ENCODE data around the gene IVNS1ABP. TPM values are rescaled to one million over a fixed set of nuclear protein-coding genes. Genes with fewer than 3 reads are reported as not detected.

The IVNS1ABP gene
- total RNA-seq, 1 donor from 2014 or later = 167 TPM

DNA sequence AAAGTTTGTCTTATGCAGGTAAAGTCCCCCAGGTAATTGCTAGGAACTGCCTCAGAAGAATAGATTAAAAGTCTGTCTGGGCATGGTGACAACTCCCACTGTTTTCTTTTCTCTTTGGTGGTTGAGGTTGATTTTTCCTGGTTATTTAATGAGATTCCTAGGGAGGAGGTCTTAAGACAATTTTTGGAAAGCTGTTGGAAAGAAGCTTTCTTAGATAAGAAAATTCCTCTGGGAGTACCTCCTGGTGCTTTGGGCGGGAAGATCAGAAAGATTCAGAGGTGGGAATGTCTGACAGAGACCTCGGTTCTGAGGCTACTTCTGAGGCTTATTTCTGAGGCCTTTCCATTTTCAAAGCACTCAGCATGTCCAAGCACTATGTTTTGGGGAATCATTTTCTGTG lies 25.0 kb upstream of the IVNS1ABP start:
- TF ChIP-seq, protein P1, sequence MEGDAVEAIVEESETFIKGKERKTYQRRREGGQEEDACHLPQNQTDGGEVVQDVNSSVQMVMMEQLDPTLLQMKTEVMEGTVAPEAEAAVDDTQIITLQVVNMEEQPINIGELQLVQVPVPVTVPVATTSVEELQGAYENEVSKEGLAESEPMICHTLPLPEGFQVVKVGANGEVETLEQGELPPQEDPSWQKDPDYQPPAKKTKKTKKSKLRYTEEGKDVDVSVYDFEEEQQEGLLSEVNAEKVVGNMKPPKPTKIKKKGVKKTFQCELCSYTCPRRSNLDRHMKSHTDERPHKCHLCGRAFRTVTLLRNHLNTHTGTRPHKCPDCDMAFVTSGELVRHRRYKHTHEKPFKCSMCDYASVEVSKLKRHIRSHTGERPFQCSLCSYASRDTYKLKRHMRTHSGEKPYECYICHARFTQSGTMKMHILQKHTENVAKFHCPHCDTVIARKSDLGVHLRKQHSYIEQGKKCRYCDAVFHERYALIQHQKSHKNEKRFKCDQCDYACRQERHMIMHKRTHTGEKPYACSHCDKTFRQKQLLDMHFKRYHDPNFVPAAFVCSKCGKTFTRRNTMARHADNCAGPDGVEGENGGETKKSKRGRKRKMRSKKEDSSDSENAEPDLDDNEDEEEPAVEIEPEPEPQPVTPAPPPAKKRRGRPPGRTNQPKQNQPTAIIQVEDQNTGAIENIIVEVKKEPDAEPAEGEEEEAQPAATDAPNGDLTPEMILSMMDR (IDR thresholded peaks at IDR 0.05; ENCODE audit: unreplicated experiment) = no peak
- no peaks in the 10 kb centered on the region for H3K27me3 Mint-ChIP-seq (ENCODE audit: low read depth)
- peaks cover 26% of the 10 kb centered on the region for H3K4me1 Mint-ChIP-seq
- no peak overlapping the region for H3K27ac Mint-ChIP-seq
- no peak for DNase-seq (ENCODE audit: low spot score in 2 of 2, unreplicated experiment in 2 of 2)
- H3K4me3 Mint-ChIP-seq = no peak overlapping the region
- H3K36me3 Mint-ChIP-seq = no peaks in the 10 kb centered on the region
- H3K9me3 Mint-ChIP-seq = no peaks in the 10 kb centered on the region

DNA sequence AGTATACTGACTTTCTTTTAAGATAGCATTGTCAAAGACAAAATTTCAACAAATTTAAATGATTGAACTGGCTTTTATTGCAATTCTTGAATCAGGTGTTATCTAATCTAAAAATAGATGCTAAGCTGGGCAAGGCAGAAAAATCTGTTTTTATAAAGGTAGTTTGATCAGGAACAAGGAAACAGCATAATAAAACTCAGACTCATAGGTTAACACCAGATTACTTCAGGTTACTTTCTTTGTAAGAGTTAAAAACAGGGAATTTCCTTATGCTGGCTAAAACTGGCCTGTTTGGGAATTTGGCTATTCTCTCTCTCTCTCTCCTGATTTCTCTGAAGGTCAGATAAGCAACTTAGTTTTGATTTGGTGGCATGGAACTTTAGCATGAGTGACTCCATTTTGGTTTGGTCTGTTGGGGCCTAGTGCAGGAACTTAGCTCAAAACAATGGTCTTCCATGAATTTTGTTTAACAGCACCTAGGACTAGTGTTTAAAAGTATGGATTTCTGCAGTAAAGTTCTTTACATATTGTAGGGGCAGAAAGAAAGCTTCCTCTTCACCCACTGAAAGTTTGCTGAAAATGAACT lies 24.2 kb upstream of the IVNS1ABP start:
- Mint-ChIP-seq H3K4me1 (peaks cover 26% of the 10 kb centered on the region), H3K27me3 (ENCODE audit: low read depth) (no peaks in the 10 kb centered on the region), H3K4me3 (no peak overlapping the region), H3K36me3 (no peaks in the 10 kb centered on the region), H3K27ac (no peak overlapping the region), H3K9me3 (no peaks in the 10 kb centered on the region)
- TF ChIP-seq, protein P1 (IDR thresholded peaks at IDR 0.05; ENCODE audit: unreplicated experiment) = no peak
- no peak for DNase-seq (ENCODE audit: low spot score in 2 of 2, unreplicated experiment in 2 of 2)

DNA sequence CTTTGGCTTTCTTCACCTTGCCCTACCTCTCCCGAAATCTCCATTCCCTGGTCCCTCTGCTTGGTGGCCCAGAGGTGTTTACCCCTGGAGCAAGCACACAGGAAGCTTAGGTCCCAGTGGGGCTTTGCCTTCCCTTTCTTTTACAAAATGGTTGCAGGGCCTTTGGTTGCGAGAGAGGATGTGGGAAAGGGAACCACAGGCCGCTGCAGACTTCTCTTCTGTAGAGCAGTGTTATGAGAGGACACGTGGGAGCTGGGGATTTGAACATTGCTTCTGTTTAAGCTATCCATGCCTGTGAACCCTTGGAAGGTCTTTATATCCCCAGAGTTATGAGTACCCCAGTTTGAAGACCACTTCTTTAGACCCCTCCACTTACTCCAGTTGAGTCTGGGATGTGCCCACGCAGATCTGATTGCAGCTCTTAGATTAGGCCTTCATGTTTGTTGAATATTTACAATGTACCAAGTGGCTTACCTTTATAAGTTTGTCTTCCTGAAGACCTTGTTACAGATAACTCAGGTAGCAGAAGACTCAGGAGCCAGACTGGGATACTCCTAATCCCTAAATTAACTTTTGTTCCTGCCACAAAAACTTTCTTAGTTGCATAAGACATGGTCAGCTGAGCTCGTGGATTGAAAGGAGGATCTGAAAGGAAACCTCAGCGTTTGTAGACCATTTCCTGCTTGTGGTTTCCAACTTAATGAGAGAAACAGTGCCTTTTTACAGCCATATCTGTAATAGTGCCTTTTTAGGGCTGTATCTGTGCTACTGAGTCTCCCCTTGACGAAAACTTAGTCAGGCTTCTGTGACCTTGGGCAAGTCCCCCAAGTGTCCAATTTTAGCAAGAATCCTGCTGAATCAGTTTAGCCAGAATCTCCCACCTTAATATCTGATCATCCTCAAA lies 21.9 kb upstream of the IVNS1ABP start:
- no peaks in the 10 kb centered on the region for H3K27me3 Mint-ChIP-seq (ENCODE audit: low read depth)
- TF ChIP-seq, protein P1 (IDR thresholded peaks at IDR 0.05; ENCODE audit: unreplicated experiment) = no peak
- no peaks in the 10 kb centered on the region for H3K9me3 Mint-ChIP-seq
- DNase-seq (ENCODE audit: low spot score in 2 of 2, unreplicated experiment in 2 of 2) = no peak
- no peak overlapping the region for H3K27ac Mint-ChIP-seq
- peaks cover 10% of the 10 kb centered on the region for H3K4me1 Mint-ChIP-seq
- H3K4me3 Mint-ChIP-seq = no peak overlapping the region
- H3K36me3 Mint-ChIP-seq = no peaks in the 10 kb centered on the region

DNA sequence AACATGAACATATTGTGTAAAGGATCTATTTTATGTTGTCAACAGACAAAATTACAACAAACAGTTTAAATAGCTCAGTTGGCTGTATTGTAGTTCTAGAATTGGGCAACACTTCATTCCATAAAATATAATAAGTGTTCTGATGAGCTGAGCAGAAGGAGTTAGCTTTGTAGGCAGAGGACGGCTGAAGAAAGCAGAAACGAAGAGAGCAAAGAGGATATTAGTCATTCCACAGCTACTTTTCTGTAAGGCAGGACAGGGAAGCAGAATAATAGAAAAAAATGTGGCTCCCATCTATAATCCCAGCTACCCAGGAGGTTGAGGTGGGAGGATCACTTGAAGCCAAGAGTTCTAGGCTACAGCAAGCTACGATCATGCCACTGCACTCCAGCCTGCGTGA lies 20.2 kb upstream of the IVNS1ABP start:
- Mint-ChIP-seq H3K4me3 (no peak overlapping the region), H3K4me1 (peaks cover 10% of the 10 kb centered on the region), H3K9me3 (no peaks in the 10 kb centered on the region), H3K27ac (no peak overlapping the region), H3K36me3 (no peaks in the 10 kb centered on the region), H3K27me3 (ENCODE audit: low read depth) (no peaks in the 10 kb centered on the region)
- TF ChIP-seq, protein P1 (IDR thresholded peaks at IDR 0.05; ENCODE audit: unreplicated experiment) = no peak
- no peak for DNase-seq (ENCODE audit: low spot score in 2 of 2, unreplicated experiment in 2 of 2)

DNA sequence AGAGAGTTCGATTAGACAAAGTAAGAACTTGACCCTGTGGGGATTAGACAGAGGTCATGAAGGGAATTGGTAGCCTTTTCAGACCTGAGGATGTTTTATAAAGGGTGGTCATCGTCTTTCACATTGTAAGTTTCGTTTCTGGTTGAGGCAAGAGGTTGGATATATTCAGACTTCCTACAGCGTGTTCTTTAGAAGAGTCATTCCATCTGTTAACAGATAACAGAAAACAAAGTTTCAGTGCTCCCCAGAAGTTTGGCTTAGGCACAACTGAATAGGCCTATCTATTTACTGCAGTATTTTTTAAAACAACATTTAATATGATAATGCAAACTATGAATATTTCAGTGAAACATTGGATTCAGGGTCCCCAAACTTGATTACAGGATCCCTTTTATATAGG lies 17.1 kb upstream of the IVNS1ABP start:
- TF ChIP-seq, protein P1 (IDR thresholded peaks at IDR 0.05; ENCODE audit: unreplicated experiment) = no peak
- Mint-ChIP-seq H3K27me3 (ENCODE audit: low read depth) (no peaks in the 10 kb centered on the region), H3K4me3 (no peak overlapping the region), H3K27ac (no peak overlapping the region), H3K4me1 (peaks cover 10% of the 10 kb centered on the region), H3K9me3 (no peaks in the 10 kb centered on the region), H3K36me3 (no peaks in the 10 kb centered on the region)
- no peak for DNase-seq (ENCODE audit: low spot score in 2 of 2, unreplicated experiment in 2 of 2)

Data from mesothelial cell of epicardium (in vitro differentiated cells).